HepG2 (cell line): Measurements from ENCODE around the gene ENAH. TPM values are rescaled to one million over a fixed set of nuclear protein-coding genes. Genes with fewer than 3 reads are reported as not detected.

Experiments
- ARID2 ChIP-seq: sonication (generic); formaldehyde crosslinking; IDR thresholded peaks from 2 replicates; pipeline ENCODE4 v1.8.1; 2022; ENCODE audit warnings: mild to moderate bottlenecking, missing genetic modification reagents, borderline replicate concordance
- ASH2L ChIP-seq: fragments of 300-600, 200-600 bp; sonication (generic); IDR thresholded peaks from 2 replicates; pipeline ENCODE4 v1.7.0; 2017; ENCODE audit warnings: low read depth, mild to moderate bottlenecking, moderate library complexity, mixed read lengths, low read length; ENCODE audit not compliant: insufficient read length
- EHMT2 ChIP-seq: fragments of 200-600 bp; sonication (generic); IDR thresholded peaks from 2 replicates; pipeline ENCODE4 v1.7.0; 2017; ENCODE audit warnings: antibody characterized with exemption, low read depth, low read length, borderline replicate concordance
- ETV5 ChIP-seq: IDR thresholded peaks from 2 replicates; pipeline ENCODE4 v1.6.1; 2018; ENCODE audit warnings: missing biosample characterization, missing genetic modification reagents, inconsistent platforms, borderline replicate concordance
- FOXP4 ChIP-seq: sonication (generic); formaldehyde crosslinking; IDR thresholded peaks from 2 replicates; pipeline ENCODE4 v1.4.0; 2020; ENCODE audit warnings: missing genetic modification reagents
- GMEB1 ChIP-seq: sonication (generic); formaldehyde crosslinking; IDR thresholded peaks from 2 replicates; pipeline ENCODE4 v1.5.1; 2020; ENCODE audit warnings: missing genetic modification reagents, mild to moderate bottlenecking, borderline replicate concordance
- GTF2F1 ChIP-seq: fragments of 150-350 bp; IDR thresholded peaks from 2 replicates; pipeline ENCODE4 v1.6.1; 2014; ENCODE audit warnings: low read length
- HMGXB3 ChIP-seq: sonication (generic); formaldehyde crosslinking; IDR thresholded peaks from 2 replicates; pipeline ENCODE4 v1.4.0; 2020; ENCODE audit warnings: missing genetic modification reagents, borderline replicate concordance
- HNF4A ChIP-seq: sonication (generic); formaldehyde crosslinking; IDR thresholded peaks from 2 replicates; pipeline ENCODE4 v1.4.0; 2020; ENCODE audit warnings: missing genetic modification reagents
- HOMEZ ChIP-seq: IDR thresholded peaks from 2 replicates; pipeline ENCODE4 v1.6.1; 2016; ENCODE audit warnings: low read depth
- MTA3 ChIP-seq: sonication (generic); formaldehyde crosslinking; IDR thresholded peaks from 2 replicates; pipeline ENCODE4 v1.4.0; 2020; ENCODE audit warnings: missing genetic modification reagents
- ONECUT2 ChIP-seq: sonication (generic); formaldehyde crosslinking; IDR thresholded peaks from 2 replicates; pipeline ENCODE4 v1.4.0; 2020; ENCODE audit warnings: missing genetic modification reagents
- SETDB1 ChIP-seq: sonication (generic); formaldehyde crosslinking; IDR thresholded peaks from 2 replicates; pipeline ENCODE4 v1.5.1; 2020; ENCODE audit warnings: missing genetic modification reagents, mild to moderate bottlenecking, borderline replicate concordance
- SIN3A ChIP-seq: IDR thresholded peaks from 2 replicates; pipeline ENCODE4 v1.6.1; 2011; ENCODE audit warnings: low read depth, mild to moderate bottlenecking, control low read depth, low read length, borderline replicate concordance
- SOX6 ChIP-seq, 2 experiments: fragments of 450-650 bp in 1 of 2; sonication (generic) in 1 of 2; formaldehyde crosslinking in 1 of 2; IDR thresholded peaks; 2 replicates each; pipeline versions ENCODE4 v1.4.0 to v1.6.1; 2017 to 2020; ENCODE audit warnings: antibody characterized with exemption in 1 of 2, mild to moderate bottlenecking in 1 of 2, missing genetic modification reagents in 1 of 2
- TSC22D2 ChIP-seq: sonication (generic); formaldehyde crosslinking; IDR thresholded peaks from 2 replicates; pipeline ENCODE4 v1.5.1; 2020; ENCODE audit warnings: missing genetic modification reagents, mild to moderate bottlenecking, borderline replicate concordance
- ZBTB21 ChIP-seq: sonication (generic); formaldehyde crosslinking; IDR thresholded peaks from 2 replicates; pipeline ENCODE4 v1.4.0; 2020; ENCODE audit warnings: missing genetic modification reagents
- ZNF724P ChIP-seq: sonication (generic); formaldehyde crosslinking; IDR thresholded peaks from 2 replicates; pipeline ENCODE4 v1.8.0; 2022; ENCODE audit warnings: missing genetic modification reagents, borderline replicate concordance
- polyA plus RNA-seq, 8 experiments: library from polyadenylated mRNA; depleted of rRNA in 3 of 8; stranded (reverse) in 7 of 8; unstranded in 1 of 8; fragments of >200 nt; fragmentation: Illumina TruSeq in 4 of 8; extraction: Trizol in 4 of 8; gene quantifications; 2 replicates each; pipeline versions ENCODE4 v1.2.1 to v1.2.3, GENCODE V29; 2011 to 2016; ENCODE audit warnings: low read depth in 4 of 8, missing spikeins in 1 of 8, mixed read lengths in 1 of 8; ENCODE audit not compliant: insufficient read depth in 1 of 8
- total RNA-seq, 5 experiments: library from RNA; depleted of rRNA; stranded (reverse); fragments of >200 nt; fragmentation: Illumina TruSeq; extraction: Trizol; gene quantifications; 2 replicates each; pipeline ENCODE4 v1.2.3, GENCODE V29; 2016; ENCODE audit warnings: low read depth in 1 of 5

Gene ENAH
- total and polyA plus RNA-seq, 2 of the 13 experiments (the other 11 are each of a cell fraction or from before 2014, with no cell fraction given), result 22.1 to 58.3 TPM

GRCh38 chr1:225474986-225475820 is 177.7 kb downstream of the ENAH start (continued):
- TF ChIP-seq TSC22D2 (peak; percentile 83; the same call in 1 of the 2 replicates), FOXP4 (CRISPR knock-in tag) (peak; percentile 13; the same call in 1 of the 2 replicates), SETDB1 (CRISPR knock-in tag) (no peak), ZBTB21 (CRISPR knock-in tag) (no peak), MTA3 (CRISPR knock-in tag) (no peak), EHMT2 (no peak), ARID2 (CRISPR knock-in tag) (peak; percentile 86; the same call in 1 of the 2 replicates), ASH2L (no peak), SIN3A (no peak), SOX6 (IDR thresholded peaks at IDR 0.05) (no peak), SOX6 (CRISPR knock-in tag; IDR thresholded peaks at IDR 0.05) (peak; percentile 43; the same call in 1 of the 2 replicates), HMGXB3 (CRISPR knock-in tag) (0 out of 2 replicates have a peak, but pooled peaks have one; percentile 19), ETV5 (CRISPR knock-in tag) (no peak; the same call in 1 of the 2 replicates), HNF4A (CRISPR knock-in tag) (no peak), ONECUT2 (CRISPR knock-in tag) (no peak), HOMEZ (CRISPR knock-in tag) (peak; percentile 51; the same call in 1 of the 2 replicates), GMEB1 (CRISPR knock-in tag) (peak; percentile 49; the same call in 1 of the 2 replicates), ZNF724P (CRISPR knock-in tag) (peak; percentile 59; the same call in 1 of the 2 replicates), GTF2F1 (no peak)
